Natural killer cell (primary cell): Measurements from ENCODE around the gene SMTNL1. TPM values are rescaled to one million over a fixed set of nuclear protein-coding genes. Genes with fewer than 3 reads are reported as not detected.
A peak's percentile ranks its signal among the peaks of the same experiment; 100 is the strongest.

Source experiments
- ATAC-seq, 3 donors: fragments of 150-1000 bp in 2 of 3; fragments of 200-7000 bp in 1 of 3; cut with Tn5 transposase; 1 replicate in 1 of 3; 2 replicates in 2 of 3; pipeline ENCODE4 v1.10.0; 2021; ENCODE audit warnings: mild to moderate bottlenecking in 2 of 3, moderate library complexity in 2 of 3
- DNase-seq, 2 donors: peaks; one replicate each; pipeline versions ENCODE4 v3.0.0 to v3.0.0-alpha.2; 2013 to 2021; ENCODE audit warnings: mixed read lengths in 1 of 2
- H3K27ac ChIP-seq: one replicate; pipeline ENCODE4 v1.5.1; 2013; ENCODE audit warnings: mild to moderate bottlenecking, low read length
- H3K27me3 ChIP-seq: one replicate; pipeline ENCODE4 v1.6.1; 2013; ENCODE audit warnings: low read length; ENCODE audit not compliant: control insufficient read depth, insufficient read depth
- H3K36me3 ChIP-seq: one replicate; pipeline ENCODE4 v1.6.1; 2013; ENCODE audit warnings: low read length; ENCODE audit not compliant: control insufficient read depth, insufficient read depth
- H3K4me1 ChIP-seq: one replicate; pipeline ENCODE4 v1.6.1; 2013; ENCODE audit warnings: low read length; ENCODE audit not compliant: control insufficient read depth, insufficient read depth
- H3K4me3 ChIP-seq: one replicate; pipeline ENCODE4 v1.5.1; 2013; ENCODE audit warnings: low read length
- H3K9me3 ChIP-seq: one replicate; pipeline ENCODE4 v1.6.1; 2013; ENCODE audit warnings: low read length; ENCODE audit not compliant: control insufficient read depth, insufficient read depth
- H3K27ac Mint-ChIP-seq, 2 donors: one replicate each; pipeline ENCODE4 v1.8.0; 2022; ENCODE audit warnings: mild to moderate bottlenecking in 2 of 2, mixed read lengths in 2 of 2, moderate library complexity in 1 of 2
- H3K27me3 Mint-ChIP-seq, 2 donors: one replicate each; pipeline ENCODE4 v1.8.0; 2022; ENCODE audit warnings: low read depth in 2 of 2, mixed read lengths in 2 of 2
- H3K36me3 Mint-ChIP-seq: one replicate; pipeline ENCODE4 v1.8.0; 2022; ENCODE audit warnings: mixed read lengths
- H3K4me1 Mint-ChIP-seq, 2 donors: one replicate each; pipeline ENCODE4 v1.8.0; 2022; ENCODE audit warnings: mixed read lengths in 2 of 2
- H3K4me3 Mint-ChIP-seq: one replicate; pipeline ENCODE4 v1.8.0; 2022; ENCODE audit warnings: mild to moderate bottlenecking, moderate library complexity, mixed read lengths
- H3K9me3 Mint-ChIP-seq, 2 donors: one replicate each; pipeline ENCODE4 v1.8.0; 2022; ENCODE audit warnings: mixed read lengths in 2 of 2
- WGBS: methylation state at CpG from one replicate; pipeline ENCODE4 v1.1.7; 2013; ENCODE audit warnings: missing lambda C conversion rate; ENCODE audit not compliant: insufficient coverage; 5-methylcytosine and 5-hydroxymethylcytosine counted together
- intact Hi-C: fragments of 100-400 bp; cut with micrococcal nuclease; formaldehyde crosslinking; loops from one replicate; pipeline ENCODE4 v1.14.2; 2022
- total RNA-seq, 4 donors: library from RNA; stranded (reverse); fragments of 120-200 nt in 1 of 4; gene quantifications; one replicate each; pipeline versions ENCODE4 v1.2.3 to v1.2.4, GENCODE V29; 2013 to 2022
- TF ChIP-seq, protein P1 (sequence below): fragments of 200-600 bp; IDR thresholded peaks from one replicate; pipeline ENCODE4 v1.8.0; 2022; ENCODE audit warnings: antibody characterized with exemption

The SMTNL1 gene
- total RNA-seq, 3 donors from 2014 or later (not counting 1 experiment from before 2014, with no cell fraction given): not detected

DNA sequence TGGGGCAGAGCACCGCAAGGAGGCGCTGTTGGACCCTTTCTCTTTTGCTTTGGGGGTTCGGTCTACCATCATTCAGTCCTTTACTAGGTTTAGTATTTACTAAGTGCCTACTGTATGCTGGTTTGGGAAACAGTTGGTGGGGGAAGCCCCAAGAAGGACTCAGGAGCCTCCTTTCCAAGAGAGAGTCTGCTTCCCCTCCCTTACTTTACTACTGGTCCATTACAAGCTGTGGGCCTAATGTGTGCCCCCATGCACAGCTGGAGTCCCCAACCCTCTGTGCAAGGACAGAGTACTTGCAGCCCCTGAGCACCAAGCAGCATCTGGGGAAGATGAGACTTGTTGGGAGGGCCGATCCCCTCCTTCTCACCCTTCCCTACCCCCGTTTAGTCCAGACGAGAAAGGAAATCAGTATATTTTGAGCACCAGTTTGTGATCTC, 31.0 kb downstream of the SMTNL1 start:
- no peaks in the 10 kb centered on the region for H3K27me3 Mint-ChIP-seq
- Histone ChIP-seq H3K27ac (peak overlapping the region; percentile 69), H3K9me3 (no peaks in the 10 kb centered on the region), H3K4me1 (peaks cover 24% of the 10 kb centered on the region), H3K36me3 (no peaks in the 10 kb centered on the region), H3K4me3 (peak overlapping the region; percentile 99), H3K27me3 (no peaks in the 10 kb centered on the region)
- H3K27ac Mint-ChIP-seq: peak overlapping the region; percentile 96 to 99
- no peaks in the 10 kb centered on the region for H3K36me3 Mint-ChIP-seq
- peak overlapping the region; percentile 99 for H3K4me3 Mint-ChIP-seq
- 23% methylated on average over 6 of the region's 6 CpGs for WGBS
- peak; percentile 2 to 19 (median 6) for ATAC-seq
- intact Hi-C loops: loop anchor here (1.0 to 5.0 kb wide), 6 partner anchors 73 to 1009 kb away; partner anchors contain the start of genes LPXN, MED19, TMX2 and ZFP91
- peaks cover 38 to 47% of the 10 kb centered on the region in 2 donors for H3K4me1 Mint-ChIP-seq
- TF ChIP-seq, protein P1, sequence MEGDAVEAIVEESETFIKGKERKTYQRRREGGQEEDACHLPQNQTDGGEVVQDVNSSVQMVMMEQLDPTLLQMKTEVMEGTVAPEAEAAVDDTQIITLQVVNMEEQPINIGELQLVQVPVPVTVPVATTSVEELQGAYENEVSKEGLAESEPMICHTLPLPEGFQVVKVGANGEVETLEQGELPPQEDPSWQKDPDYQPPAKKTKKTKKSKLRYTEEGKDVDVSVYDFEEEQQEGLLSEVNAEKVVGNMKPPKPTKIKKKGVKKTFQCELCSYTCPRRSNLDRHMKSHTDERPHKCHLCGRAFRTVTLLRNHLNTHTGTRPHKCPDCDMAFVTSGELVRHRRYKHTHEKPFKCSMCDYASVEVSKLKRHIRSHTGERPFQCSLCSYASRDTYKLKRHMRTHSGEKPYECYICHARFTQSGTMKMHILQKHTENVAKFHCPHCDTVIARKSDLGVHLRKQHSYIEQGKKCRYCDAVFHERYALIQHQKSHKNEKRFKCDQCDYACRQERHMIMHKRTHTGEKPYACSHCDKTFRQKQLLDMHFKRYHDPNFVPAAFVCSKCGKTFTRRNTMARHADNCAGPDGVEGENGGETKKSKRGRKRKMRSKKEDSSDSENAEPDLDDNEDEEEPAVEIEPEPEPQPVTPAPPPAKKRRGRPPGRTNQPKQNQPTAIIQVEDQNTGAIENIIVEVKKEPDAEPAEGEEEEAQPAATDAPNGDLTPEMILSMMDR: peak; percentile 24
- H3K9me3 Mint-ChIP-seq: no peaks in the 10 kb centered on the region
- peak in 1 of 2 donors; percentile 88 for DNase-seq

DNA sequence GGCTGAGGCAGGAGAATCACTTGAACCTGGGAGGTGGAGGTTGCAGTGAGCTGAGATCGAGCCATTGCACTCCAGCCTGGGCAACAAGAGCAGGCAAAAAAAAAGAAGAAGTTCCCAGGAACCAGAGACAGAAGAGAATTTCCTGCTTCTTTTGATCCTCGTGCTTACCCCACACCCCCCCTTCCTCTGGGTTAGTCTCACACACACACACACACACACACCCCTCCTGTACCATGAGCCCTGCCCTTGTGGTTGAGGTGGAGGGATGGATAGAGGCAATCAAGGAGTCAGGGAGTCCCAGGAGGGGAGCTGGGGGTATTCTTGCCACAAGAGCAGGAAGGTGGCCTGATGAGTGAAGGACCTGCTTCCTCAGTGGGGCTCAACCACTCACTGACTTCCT, 34.2 kb downstream of the SMTNL1 start:
- Mint-ChIP-seq H3K27ac (no peak overlapping the region), H3K9me3 (no peaks in the 10 kb centered on the region), H3K4me1 (peaks cover 15 to 20% of the 10 kb centered on the region in 2 donors), H3K27me3 (peaks cover 2 to 6% of the 10 kb centered on the region in 2 donors), H3K36me3 (no peaks in the 10 kb centered on the region), H3K4me3 (no peak overlapping the region)
- H3K27ac ChIP-seq: no peak overlapping the region
- H3K4me3 ChIP-seq: no peak overlapping the region
- ATAC-seq (no peak), DNase-seq (no peak)
- no peaks in the 10 kb centered on the region for H3K9me3 ChIP-seq
- TF ChIP-seq, protein P1: no peak
- no peaks in the 10 kb centered on the region for H3K36me3 ChIP-seq
- 38% methylated on average over 1 of the region's 2 CpGs for WGBS
- H3K4me1 ChIP-seq: peaks cover 11% of the 10 kb centered on the region
- no peaks in the 10 kb centered on the region for H3K27me3 ChIP-seq
- intact Hi-C loops: no loop called here

DNA sequence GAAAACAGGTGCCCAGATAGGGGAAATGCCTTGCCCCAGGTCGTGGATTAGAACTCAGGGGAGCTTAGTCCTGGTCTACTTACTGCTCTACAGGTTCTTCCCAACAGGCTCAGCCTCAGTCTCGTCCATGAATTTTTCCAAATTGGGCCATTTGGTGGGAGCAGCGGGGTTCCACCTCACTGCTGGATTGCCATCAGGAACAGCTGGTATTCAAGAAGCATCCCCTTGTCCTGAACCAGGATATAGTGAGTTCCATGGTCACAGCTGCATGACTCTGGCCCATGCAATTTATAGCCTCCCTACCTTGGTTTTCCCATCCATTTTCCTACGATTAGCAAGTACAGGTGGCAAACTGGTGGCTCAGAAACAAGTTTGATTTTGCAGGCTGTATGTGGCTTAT, 36.7 kb downstream of the SMTNL1 start:
- WGBS: 82% methylated on average over 4 of the region's 4 CpGs
- intact Hi-C loops: no loop called here
- no peaks in the 10 kb centered on the region for H3K9me3 ChIP-seq
- peaks cover 0 to 1% of the 10 kb centered on the region in 2 donors for H3K4me1 Mint-ChIP-seq
- no peak overlapping the region for H3K27ac Mint-ChIP-seq
- H3K36me3 Mint-ChIP-seq: no peaks in the 10 kb centered on the region
- H3K27ac ChIP-seq: no peak overlapping the region
- no peaks in the 10 kb centered on the region for H3K9me3 Mint-ChIP-seq
- no peak for DNase-seq
- no peak overlapping the region for H3K4me3 Mint-ChIP-seq
- TF ChIP-seq, protein P1: no peak
- ATAC-seq: no peak
- H3K36me3 ChIP-seq: no peaks in the 10 kb centered on the region
- H3K4me1 ChIP-seq: no peaks in the 10 kb centered on the region
- H3K4me3 ChIP-seq: no peak overlapping the region
- no peaks in the 10 kb centered on the region for H3K27me3 ChIP-seq
- H3K27me3 Mint-ChIP-seq: peaks cover 4 to 6% of the 10 kb centered on the region in 2 donors

DNA sequence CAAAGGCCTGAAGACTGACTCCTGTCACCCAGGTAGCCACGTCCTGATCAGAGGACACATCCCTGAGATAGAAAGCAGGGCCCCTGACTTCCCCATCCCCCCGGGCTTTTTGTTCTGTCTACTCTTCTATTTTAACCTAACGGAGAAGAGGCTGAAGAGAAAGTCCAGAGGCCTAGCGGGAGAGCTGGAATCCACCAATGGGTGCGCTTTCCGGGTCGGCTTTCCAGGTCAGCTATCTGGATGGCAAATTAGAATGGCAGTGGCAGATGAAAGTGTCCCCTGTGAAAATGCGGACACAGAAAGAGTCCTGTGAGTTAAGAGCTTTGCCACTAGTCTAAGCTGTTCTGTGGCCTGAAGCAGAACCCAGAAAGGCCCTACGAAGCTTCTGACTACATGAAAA, 46.9 kb downstream of the SMTNL1 start:
- no peak overlapping the region for H3K4me3 Mint-ChIP-seq

More for the DNA sequence above, 46.9 kb downstream of the SMTNL1 start:
- no peaks in the 10 kb centered on the region for H3K9me3 ChIP-seq
- no peaks in the 10 kb centered on the region for H3K9me3 Mint-ChIP-seq
- TF ChIP-seq, protein P1: no peak
- no peaks in the 10 kb centered on the region for H3K27me3 ChIP-seq
- H3K4me1 ChIP-seq: no peaks in the 10 kb centered on the region
- H3K27ac Mint-ChIP-seq: no peak overlapping the region
- H3K36me3 Mint-ChIP-seq: no peaks in the 10 kb centered on the region
- H3K4me1 Mint-ChIP-seq: no peaks in the 10 kb centered on the region
- H3K4me3 ChIP-seq: no peak overlapping the region
- DNase-seq (no peak), ATAC-seq (no peak)
- intact Hi-C loops: no loop called here
- WGBS: 93% methylated on average over 9 of the region's 9 CpGs
- no peak overlapping the region for H3K27ac ChIP-seq
- no peaks in the 10 kb centered on the region for H3K36me3 ChIP-seq
- no peaks in the 10 kb centered on the region for H3K27me3 Mint-ChIP-seq
